ENCODE measurements around the gene BDKRB2. TPM values are rescaled to one million over a fixed set of nuclear protein-coding genes. Genes with fewer than 3 reads are reported as not detected.

The BDKRB2 gene
- total RNA-seq, 2 donors from 2014 or later, result not detected

- Mint-ChIP-seq H3K36me3 (ENCODE audit: low read depth) (no peaks in the 10 kb centered on the region), H3K4me1 (peaks cover 5% of the 10 kb centered on the region), H3K4me3 (no peak overlapping the region), H3K27ac (no peak overlapping the region), H3K27me3 (peaks cover 23% of the 10 kb centered on the region)
- H3K9me3 ChIP-seq (ENCODE audit: control insufficient read depth, low read length, poor library complexity, severe bottlenecking), result no peaks in the 10 kb centered on the region
- DNase-seq (no peak), ATAC-seq (no peak)
Observed at GRCh38 chr14:96197163-96197852, 7.3 kb upstream of the BDKRB2 start.

GRCh38 chr14:96197969-96198368 lies 6.7 kb upstream of the BDKRB2 start:
- Mint-ChIP-seq H3K36me3 (ENCODE audit: low read depth) (no peaks in the 10 kb centered on the region), H3K4me3 (no peak overlapping the region), H3K27me3 (peaks cover 23% of the 10 kb centered on the region), H3K4me1 (peaks cover 5% of the 10 kb centered on the region), H3K27ac (no peak overlapping the region)
- H3K9me3 ChIP-seq (ENCODE audit: control insufficient read depth, low read length, poor library complexity, severe bottlenecking), result no peaks in the 10 kb centered on the region
- ATAC-seq, result no peak
- no peak for DNase-seq

GRCh38 chr14:96198430-96199130 lies 6.1 kb upstream of the BDKRB2 start:
- peaks cover 5% of the 10 kb centered on the region for H3K4me1 Mint-ChIP-seq
- DNase-seq (no peak), ATAC-seq (no peak)
- no peaks in the 10 kb centered on the region for H3K36me3 Mint-ChIP-seq (ENCODE audit: low read depth)
- no peaks in the 10 kb centered on the region for H3K9me3 ChIP-seq (ENCODE audit: control insufficient read depth, low read length, poor library complexity, severe bottlenecking)
- peaks cover 30% of the 10 kb centered on the region for H3K27me3 Mint-ChIP-seq
- H3K4me3 Mint-ChIP-seq, result peak overlapping the region; percentile 59
- no peak overlapping the region for H3K27ac Mint-ChIP-seq

GRCh38 chr14:96201157-96201556 lies 3.5 kb upstream of the BDKRB2 start:
- peaks cover 49% of the 10 kb centered on the region for H3K27me3 Mint-ChIP-seq
- H3K36me3 Mint-ChIP-seq (ENCODE audit: low read depth), result peaks cover 3% of the 10 kb centered on the region
- H3K9me3 ChIP-seq (ENCODE audit: control insufficient read depth, low read length, poor library complexity, severe bottlenecking), result no peaks in the 10 kb centered on the region
- H3K4me3 Mint-ChIP-seq, result no peak overlapping the region
- ATAC-seq (no peak), DNase-seq (no peak)
- peaks cover 10% of the 10 kb centered on the region for H3K4me1 Mint-ChIP-seq
- no peak overlapping the region for H3K27ac Mint-ChIP-seq

GRCh38 chr14:96201965-96202364 lies 2.7 kb upstream of the BDKRB2 start:
- H3K9me3 ChIP-seq (ENCODE audit: control insufficient read depth, low read length, poor library complexity, severe bottlenecking), result no peaks in the 10 kb centered on the region
- ATAC-seq (no peak), DNase-seq (no peak)
- peaks cover 50% of the 10 kb centered on the region for H3K27me3 Mint-ChIP-seq
- H3K36me3 Mint-ChIP-seq (ENCODE audit: low read depth), result peaks cover 3% of the 10 kb centered on the region
- peaks cover 10% of the 10 kb centered on the region for H3K4me1 Mint-ChIP-seq
- H3K4me3 Mint-ChIP-seq, result no peak overlapping the region
- no peak overlapping the region for H3K27ac Mint-ChIP-seq

GRCh38 chr14:96202441-96203094 lies 2.1 kb upstream of the BDKRB2 start:
- no peaks in the 10 kb centered on the region for H3K9me3 ChIP-seq (ENCODE audit: control insufficient read depth, low read length, poor library complexity, severe bottlenecking)
- peaks cover 14% of the 10 kb centered on the region for H3K4me1 Mint-ChIP-seq
- no peak for ATAC-seq
- H3K4me3 Mint-ChIP-seq, result no peak overlapping the region
- H3K27ac Mint-ChIP-seq, result no peak overlapping the region
- no peak for DNase-seq
- peaks cover 3% of the 10 kb centered on the region for H3K36me3 Mint-ChIP-seq (ENCODE audit: low read depth)
- peaks cover 56% of the 10 kb centered on the region for H3K27me3 Mint-ChIP-seq

GRCh38 chr14:96203116-96203515 lies 1.5 kb upstream of the BDKRB2 start:
- peaks cover 62% of the 10 kb centered on the region for H3K27me3 Mint-ChIP-seq
- H3K36me3 Mint-ChIP-seq (ENCODE audit: low read depth), result peaks cover 3% of the 10 kb centered on the region
- H3K4me1 Mint-ChIP-seq, result peaks cover 14% of the 10 kb centered on the region
- ATAC-seq, result no peak
- no peak overlapping the region for H3K4me3 Mint-ChIP-seq
- no peak for DNase-seq
- H3K9me3 ChIP-seq (ENCODE audit: control insufficient read depth, low read length, poor library complexity, severe bottlenecking), result no peaks in the 10 kb centered on the region
- no peak overlapping the region for H3K27ac Mint-ChIP-seq

- H3K9me3 ChIP-seq (ENCODE audit: control insufficient read depth, low read length, poor library complexity, severe bottlenecking), result no peaks in the 10 kb centered on the region
- ATAC-seq (no peak), DNase-seq (no peak)
- Mint-ChIP-seq H3K4me3 (no peak overlapping the region), H3K27ac (no peak overlapping the region), H3K27me3 (peaks cover 67% of the 10 kb centered on the region), H3K36me3 (ENCODE audit: low read depth) (peaks cover 3% of the 10 kb centered on the region), H3K4me1 (peaks cover 11% of the 10 kb centered on the region)
Observed at GRCh38 chr14:96203635-96204034, 1.0 kb upstream of the BDKRB2 start.

GRCh38 chr14:96205059-96205977 lies 679 bp downstream of the BDKRB2 start:
- Mint-ChIP-seq H3K36me3 (ENCODE audit: low read depth) (peaks cover 3% of the 10 kb centered on the region), H3K4me1 (peaks cover 9% of the 10 kb centered on the region), H3K27me3 (peaks cover 69% of the 10 kb centered on the region), H3K4me3 (no peak overlapping the region), H3K27ac (no peak overlapping the region)
- ATAC-seq, result no peak
- no peaks in the 10 kb centered on the region for H3K9me3 ChIP-seq (ENCODE audit: control insufficient read depth, low read length, poor library complexity, severe bottlenecking)
- no peak for DNase-seq

- peaks cover 3% of the 10 kb centered on the region for H3K36me3 Mint-ChIP-seq (ENCODE audit: low read depth)
- DNase-seq, result no peak
- peaks cover 9% of the 10 kb centered on the region for H3K4me1 Mint-ChIP-seq
- H3K27me3 Mint-ChIP-seq, result peaks cover 69% of the 10 kb centered on the region
- no peaks in the 10 kb centered on the region for H3K9me3 ChIP-seq (ENCODE audit: control insufficient read depth, low read length, poor library complexity, severe bottlenecking)
- no peak overlapping the region for H3K27ac Mint-ChIP-seq
- no peak for ATAC-seq
- no peak overlapping the region for H3K4me3 Mint-ChIP-seq
Observed at GRCh38 chr14:96205978-96206360, 1.3 kb downstream of the BDKRB2 start.

- DNase-seq, result no peak
- H3K4me1 Mint-ChIP-seq, result peaks cover 9% of the 10 kb centered on the region
- no peaks in the 10 kb centered on the region for H3K9me3 ChIP-seq (ENCODE audit: control insufficient read depth, low read length, poor library complexity, severe bottlenecking)
- H3K4me3 Mint-ChIP-seq, result no peak overlapping the region
- peaks cover 66% of the 10 kb centered on the region for H3K27me3 Mint-ChIP-seq
- no peak for ATAC-seq
- H3K36me3 Mint-ChIP-seq (ENCODE audit: low read depth), result peaks cover 3% of the 10 kb centered on the region
- no peak overlapping the region for H3K27ac Mint-ChIP-seq
Observed at GRCh38 chr14:96206461-96206860, 1.8 kb downstream of the BDKRB2 start.

- DNase-seq (no peak), ATAC-seq (no peak)
- H3K27ac Mint-ChIP-seq, result no peak overlapping the region
- H3K4me3 Mint-ChIP-seq, result no peak overlapping the region
- H3K36me3 Mint-ChIP-seq (ENCODE audit: low read depth), result peaks cover 3% of the 10 kb centered on the region
- H3K27me3 Mint-ChIP-seq, result peaks cover 54% of the 10 kb centered on the region
- no peaks in the 10 kb centered on the region for H3K9me3 ChIP-seq (ENCODE audit: control insufficient read depth, low read length, poor library complexity, severe bottlenecking)
- H3K4me1 Mint-ChIP-seq, result peaks cover 9% of the 10 kb centered on the region
Observed at GRCh38 chr14:96207686-96208085, 3.0 kb downstream of the BDKRB2 start.

- Mint-ChIP-seq H3K27ac (no peak overlapping the region), H3K4me1 (peaks cover 9% of the 10 kb centered on the region), H3K4me3 (no peak overlapping the region), H3K27me3 (peaks cover 44% of the 10 kb centered on the region), H3K36me3 (ENCODE audit: low read depth) (peaks cover 3% of the 10 kb centered on the region)
- H3K9me3 ChIP-seq (ENCODE audit: control insufficient read depth, low read length, poor library complexity, severe bottlenecking), result no peaks in the 10 kb centered on the region
- no peak for ATAC-seq
- DNase-seq, result no peak
Observed at GRCh38 chr14:96208739-96209138, 4.1 kb downstream of the BDKRB2 start.

Data from T-helper 17 cell (primary cell).